HG02943 (cell line): ENCODE results near the gene MYADM.

ENCODE experiments used
- ATAC-seq: cut with Tn5 transposase; IDR thresholded peaks from one replicate; pipeline ENCODE4 v1.9.1; 2021; ENCODE audit warnings: mild to moderate bottlenecking, low read depth, moderate library complexity; ENCODE audit not compliant: unreplicated experiment

Gene MYADM

DNA sequence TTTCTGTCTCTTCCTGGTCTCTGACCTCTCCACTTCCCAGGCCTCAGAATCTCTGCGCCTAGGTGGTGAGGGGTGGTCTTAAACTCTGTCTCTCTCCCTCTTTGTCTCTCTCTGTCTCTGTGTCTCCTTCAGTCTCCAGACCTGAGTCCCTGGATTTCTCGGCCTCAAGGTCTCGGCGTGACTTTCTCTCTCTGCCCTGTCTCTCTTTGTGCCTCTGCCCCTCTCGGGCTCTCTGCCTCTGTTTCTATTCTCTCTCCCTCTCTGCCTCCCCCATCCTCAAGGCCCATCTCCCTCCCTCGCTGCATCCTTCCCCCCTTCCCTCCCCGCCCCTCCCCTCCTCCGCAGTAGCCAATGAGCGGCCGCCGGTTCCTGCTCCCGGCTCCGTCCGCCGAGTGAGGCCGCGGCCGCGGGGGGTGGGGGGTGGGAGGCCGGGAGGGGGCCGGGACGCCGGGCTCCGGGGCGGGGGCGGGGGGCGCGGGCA, 41.3 kb downstream of the MYADM start, which contains the start of gene CACNG7:
Gene CACNG7, plus strand, starts transcription at position 344 of the 481 bp plus-strand sequence. CDS start 3,554 bp downstream, outside the sequence.
- no peak for ATAC-seq

DNA sequence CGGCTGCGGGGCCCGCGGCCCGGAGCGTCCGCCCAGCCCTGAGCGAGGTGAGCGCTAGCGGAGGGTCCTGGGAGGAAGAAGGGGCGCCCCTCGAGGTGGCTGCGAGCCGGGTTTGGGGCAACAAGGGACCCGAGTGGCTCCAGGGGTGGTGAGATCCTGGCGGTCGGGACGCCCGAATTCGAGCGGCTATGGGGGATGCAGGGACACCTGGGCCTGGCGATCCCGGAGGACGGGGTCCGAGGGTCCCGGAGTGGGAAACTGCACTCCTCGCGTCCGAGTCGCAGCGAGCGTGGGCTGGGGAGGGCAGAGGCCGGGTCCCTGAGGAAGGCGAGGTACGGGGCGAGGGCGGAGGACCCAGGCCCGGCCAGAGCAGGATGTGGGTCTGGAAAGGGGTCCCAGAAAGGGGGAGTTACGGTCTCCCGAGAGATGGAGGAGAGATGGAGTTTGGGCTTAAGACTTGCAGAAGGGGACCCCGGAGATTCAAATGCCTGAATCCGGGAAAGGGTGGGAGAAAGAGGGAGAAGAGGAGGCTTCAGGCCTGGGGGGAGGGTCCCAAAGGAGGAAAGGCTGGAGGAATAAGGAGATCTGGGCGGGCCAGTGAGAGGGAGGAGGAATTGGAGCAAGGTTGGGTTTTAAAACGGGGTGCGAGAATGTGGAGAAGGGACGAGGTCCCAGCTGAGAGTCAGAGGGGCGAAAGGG, 41.9 kb downstream of the MYADM start:
- ATAC-seq = no peak

DNA sequence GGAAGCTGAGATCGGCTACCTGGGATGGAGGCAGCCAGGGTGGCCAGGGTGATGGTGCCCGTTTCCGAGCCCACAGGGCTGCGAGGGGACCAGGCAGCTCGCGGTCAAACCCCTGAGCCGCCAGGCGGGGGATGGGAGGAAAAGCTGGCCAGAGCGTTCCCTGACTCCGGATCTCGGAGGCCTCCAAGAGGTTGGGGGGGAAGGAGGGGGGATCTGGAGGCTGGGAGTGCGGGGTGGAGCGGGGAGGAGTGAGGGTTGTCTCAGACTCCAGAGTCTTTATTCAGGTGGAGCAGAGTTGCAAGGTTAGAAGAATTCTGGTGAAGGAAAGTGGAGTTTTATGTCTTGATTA, 42.5 kb downstream of the MYADM start:
- ATAC-seq = no peak

DNA sequence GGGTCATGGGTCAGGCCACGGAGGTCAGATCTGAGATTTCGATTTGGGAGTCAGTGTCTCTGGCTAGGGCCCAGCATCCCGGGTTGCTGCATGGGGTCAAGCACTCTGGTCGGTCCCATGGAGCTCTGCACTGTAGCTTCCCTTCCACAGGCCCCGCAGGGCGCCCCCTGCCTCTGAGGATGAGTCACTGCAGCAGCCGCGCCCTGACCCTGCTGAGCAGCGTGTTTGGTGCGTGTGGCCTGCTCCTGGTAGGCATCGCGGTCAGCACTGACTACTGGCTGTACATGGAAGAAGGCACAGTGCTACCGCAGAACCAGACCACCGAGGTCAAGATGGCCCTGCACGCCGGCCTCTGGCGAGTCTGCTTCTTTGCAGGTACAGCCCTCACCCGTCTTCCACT, 45.0 kb downstream of the MYADM start:
- no peak for ATAC-seq

DNA sequence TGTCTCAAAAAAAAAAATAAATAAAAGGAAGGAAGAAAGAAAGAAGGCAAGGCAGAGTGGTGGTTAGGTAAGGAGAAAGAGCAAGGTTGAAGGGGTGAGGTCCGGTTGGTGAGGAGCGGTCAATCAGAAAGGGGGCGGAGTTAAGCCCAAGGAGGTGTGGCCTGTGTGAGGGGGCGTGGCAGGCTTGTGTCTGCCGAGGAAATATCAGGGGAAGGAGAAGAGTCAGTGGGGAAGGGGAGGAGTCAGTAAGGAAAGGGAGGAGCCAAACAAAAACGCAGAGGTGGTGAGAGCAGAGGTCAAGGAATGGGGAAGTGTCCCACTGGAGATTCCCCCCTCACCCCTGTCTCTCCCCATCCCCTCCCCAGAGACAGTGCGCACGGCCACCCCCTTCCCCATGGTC, 47.3 kb downstream of the MYADM start:
- no peak for ATAC-seq

DNA sequence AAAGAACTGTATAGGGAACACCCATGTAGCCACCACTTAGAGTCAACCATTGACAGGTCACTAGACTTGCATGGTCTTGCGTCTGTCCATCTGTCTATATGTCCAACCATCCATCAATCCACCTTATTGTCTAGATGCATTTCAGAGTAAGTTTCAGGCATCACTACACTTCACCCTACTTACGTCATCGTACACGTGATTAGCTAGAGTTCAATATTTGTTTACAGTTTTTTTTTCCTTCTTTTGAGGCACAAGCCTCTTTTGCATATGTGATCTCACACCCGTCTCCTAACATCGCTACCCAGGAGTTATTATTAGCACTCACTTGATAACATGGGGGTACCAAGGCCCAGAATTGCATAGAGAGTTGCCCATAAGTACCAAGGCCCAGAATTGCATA, 48.3 kb downstream of the MYADM start:
- no peak for ATAC-seq

DNA sequence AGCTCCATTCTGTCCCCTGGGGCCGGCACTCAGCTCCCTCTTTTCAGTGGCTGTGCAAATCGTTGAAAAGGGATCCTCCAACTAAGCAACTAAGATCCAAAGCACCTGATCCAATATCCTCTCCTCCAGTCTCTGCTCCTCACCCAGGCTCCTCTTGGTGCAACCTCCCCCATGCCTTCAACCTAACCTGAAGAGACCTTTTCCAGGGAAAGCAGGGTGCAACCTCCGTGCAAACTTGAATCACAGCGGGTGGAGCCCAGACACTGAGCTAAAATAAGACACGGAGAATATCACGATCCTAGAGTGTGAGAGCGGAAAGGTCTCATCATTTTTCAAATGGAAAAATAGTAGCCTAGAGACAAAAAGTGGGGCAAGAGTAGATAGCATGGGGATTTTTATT, 49.7 kb downstream of the MYADM start:
- no peak for ATAC-seq
